ENCODE results near the gene LRFN5. TPM values are rescaled to one million over a fixed set of nuclear protein-coding genes. Genes with fewer than 3 reads are reported as not detected.
A peak's percentile ranks its signal among the peaks of the same experiment; 100 is the strongest.

Gene LRFN5
- total RNA-seq, 1 experiment from 2014 or later, result 1.3 TPM

GRCh38 chr14:41607304-41607775 is 664 bp downstream of the LRFN5 start:
- Histone ChIP-seq H3K79me2 (ENCODE audit: insufficient read depth, low read length) (no peaks in the 10 kb centered on the region), H2BK120ac (ENCODE audit: low read depth, low read length, poor library complexity, severe bottlenecking) (no peak overlapping the region), H2BK5ac (ENCODE audit: insufficient read length, low read length) (no peak overlapping the region), H3K9ac (ENCODE audit: extremely low read depth, insufficient read length, low read length) (no peak overlapping the region), H3K56ac (ENCODE audit: insufficient read length, low read depth, low read length) (no peak overlapping the region), H3K23ac (ENCODE audit: insufficient read length, low read depth, low read length) (no peak overlapping the region), H2BK12ac (ENCODE audit: insufficient read length, low read depth, low read length) (no peak overlapping the region), H3K27me3 (ENCODE audit: insufficient read depth, low read length) (peaks cover 22% of the 10 kb centered on the region), H3K4ac (ENCODE audit: low read depth, low read length) (no peak overlapping the region), H3K14ac (ENCODE audit: insufficient read depth, low read length) (no peak overlapping the region), H2BK20ac (ENCODE audit: low read depth, low read length, poor library complexity, severe bottlenecking) (no peak overlapping the region), H3K79me1 (ENCODE audit: insufficient read depth, low read depth, low read length, poor library complexity, severe bottlenecking) (no peaks in the 10 kb centered on the region), H2BK15ac (ENCODE audit: low read depth, low read length) (no peak overlapping the region), H4K91ac (ENCODE audit: insufficient read length, low read depth, low read length) (no peak overlapping the region), H3T11ph (ENCODE audit: low read length) (no peak overlapping the region), H3K4me2 (ENCODE audit: insufficient read depth, insufficient read length, low read length) (peak overlapping the region; percentile 97), H2AFZ (ENCODE audit: low read length) (no peak overlapping the region), H2AK5ac (ENCODE audit: insufficient read length, low read length) (no peak overlapping the region), H3K27ac (ENCODE audit: insufficient read length, low read depth, low read length) (no peak overlapping the region), H3K9me3 (ENCODE audit: control insufficient read depth, low read depth, low read length) (no peaks in the 10 kb centered on the region), H4K20me1 (ENCODE audit: control insufficient read depth, insufficient read depth, insufficient read length) (no peaks in the 10 kb centered on the region), H3K23me2 (ENCODE audit: insufficient read length, low read depth, low read length, poor library complexity, severe bottlenecking) (peaks cover 49% of the 10 kb centered on the region), H4K8ac (replicated peaks; ENCODE audit: insufficient read length, low read depth, low read length) (no peak overlapping the region), H3K18ac (ENCODE audit: insufficient read length, low read depth, low read length) (no peak overlapping the region), H3K4me1 (ENCODE audit: insufficient read depth, low read length) (no peaks in the 10 kb centered on the region), H4K5ac (ENCODE audit: insufficient read length, low read depth, low read length) (no peak overlapping the region)
- Mint-ChIP-seq H3K9me3 (no peaks in the 10 kb centered on the region; a peak in 1 of 5 replicates), H3K4me1 (peaks cover 47 to 53% of the 10 kb centered on the region in 2 experiments), H3K27me3 (ENCODE audit: low read depth) (peaks cover 74% of the 10 kb centered on the region), H3K4me3 (peak overlapping the region; percentile 76 to 92), H3K36me3 (ENCODE audit: insufficient read depth in 1 of 3, low read depth in 3 of 3) (no peaks in the 10 kb centered on the region), H3K27ac (no peak overlapping the region)
- no peak for DNase-seq
- TF ChIP-seq CTCF (conservative IDR thresholded peaks at IDR 0.05), result no peak
- no CpG with 5 or more reads among the region's 21 CpGs for WGBS (ENCODE audit: extremely low coverage, insufficient read length, low lambda C conversion rate)
